ENCODE data around the gene FER1L5.

DNA sequence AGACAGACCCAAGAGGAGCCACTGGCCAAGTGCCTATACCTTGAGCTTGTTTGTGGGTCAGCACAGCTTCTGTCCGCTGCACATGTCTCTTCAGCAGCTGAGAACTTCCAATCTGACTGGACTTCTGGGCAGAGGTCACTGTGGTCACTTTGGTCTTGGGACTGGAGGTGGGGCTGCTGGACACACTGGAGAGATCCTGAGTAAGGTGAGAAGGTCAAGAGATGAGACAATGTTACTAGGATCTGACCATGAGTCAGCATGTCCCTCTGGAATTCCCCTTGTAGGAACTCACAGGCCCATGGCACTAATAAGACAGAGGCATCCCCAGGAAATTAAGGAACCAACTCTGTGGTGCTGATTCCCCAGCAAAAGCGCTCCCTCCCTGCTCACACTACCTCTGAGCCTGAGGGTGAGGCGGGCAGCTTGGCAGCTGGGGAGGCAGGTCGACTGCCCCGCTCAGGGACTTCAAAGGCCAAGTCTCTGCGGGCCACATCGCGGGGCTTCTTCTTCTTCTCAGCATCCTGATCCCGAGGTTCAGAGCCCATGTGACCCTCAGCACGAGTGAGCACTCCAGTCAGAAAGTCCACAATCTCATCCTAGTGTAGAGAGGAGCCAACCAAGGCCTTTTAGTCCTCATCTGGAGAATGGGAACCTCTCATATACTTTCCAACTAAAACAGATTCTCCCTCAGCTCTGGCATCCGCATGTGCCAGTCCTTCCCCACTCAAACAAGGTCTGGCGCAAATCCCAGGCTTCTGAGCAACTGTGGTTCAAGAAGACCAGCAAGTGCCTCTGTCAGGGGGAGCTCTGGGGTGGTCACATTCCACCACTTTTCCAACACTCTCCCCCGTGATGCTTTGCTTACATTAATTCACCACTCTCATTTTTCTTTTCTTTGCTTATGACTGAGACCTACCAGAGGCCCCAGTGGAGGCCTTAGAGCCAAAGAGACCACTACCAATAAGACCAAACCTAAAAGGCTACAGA is 33.8 kb upstream of the FER1L5 start:
- TF ChIP-seq CTCF (IDR thresholded peaks at IDR 0.05 in 4 of 5, conservative IDR thresholded peaks at IDR 0.05 in 1 of 5) (no peak), POLR2A (IDR thresholded peaks at IDR 0.05) (no peak)
